ENCODE measurements around the gene NDOR1. TPM values are rescaled to one million over a fixed set of nuclear protein-coding genes. Genes with fewer than 3 reads are reported as not detected.
"Not testable (repeated sequence)": the region's sequence is repeated elsewhere in the genome, so short reads cannot be mapped to it uniquely, and the experiment has no call there.

The NDOR1 gene
- total and polyA plus RNA-seq, 2 donors (not counting 3 experiments of a cell fraction or from before 2014, with no cell fraction given), result 13.5 to 26.7 TPM

- dilution Hi-C loops (cut with MboI; ENCODE audit: extremely low pct_ligation_motif_present, low sequenced_read_pairs) (no loop called here), intact Hi-C loops (cut with micrococcal nuclease) (no loop called here)
- no peaks in the 10 kb centered on the region for H3K9me3 ChIP-seq (replicated peaks; ENCODE audit: control insufficient read depth, insufficient read depth, low read length)
- peak overlapping the region; percentile 46 for H3K27ac ChIP-seq (ENCODE audit: insufficient read depth, low read depth, low read length)
- H3K4me2 ChIP-seq (ENCODE audit: insufficient read depth, low read length), result peak overlapping the region; percentile 85
- H3K4me1 ChIP-seq (ENCODE audit: control insufficient read depth, extremely low read depth, insufficient read depth, low read length), result peaks cover 13% of the 10 kb centered on the region
- H3K27me3 ChIP-seq (ENCODE audit: control insufficient read depth in 2 of 2, insufficient read depth in 2 of 2, low read length in 2 of 2), result no peaks in the 10 kb centered on the region
- peaks cover 6 to 16% of the 10 kb centered on the region in 2 experiments for H3K36me3 ChIP-seq (ENCODE audit: control insufficient read depth in 2 of 2, extremely low read depth in 1 of 2, insufficient read depth in 2 of 2, low read length in 2 of 2)
- H3K9ac ChIP-seq (replicated peaks; ENCODE audit: extremely low read depth, insufficient read depth, low read length), result peak overlapping the region; percentile 64
- no TSS peak for BruUV-seq (replicated peaks)
- H3K79me2 ChIP-seq (ENCODE audit: control insufficient read depth, insufficient read depth, low read length), result peaks cover 25% of the 10 kb centered on the region
- H3K9me1 ChIP-seq (replicated peaks; ENCODE audit: control insufficient read depth, extremely low read depth, insufficient read depth, low read length), result no peaks in the 10 kb centered on the region
- no peaks in the 10 kb centered on the region for H4K20me1 ChIP-seq (replicated peaks; ENCODE audit: control insufficient read depth, extremely low read depth, insufficient read depth, low read length)
- POLR2A ChIA-PET, result interaction anchor here (0.7 to 5.0 kb wide), 7 partner anchors 10 to 186 kb away, joined by 3 to 66 read pairs (median 5); partner anchors contain the start of genes MAN1B1, NELFB, STPG3 and TOR4A
- DNase-seq (ENCODE audit: low read depth, low spot score), result no peak
- no peak for TF ChIP-seq GATA2 (IDR thresholded peaks at IDR 0.05; ENCODE audit: insufficient read depth, insufficient read length, low read depth, low read length)
- no peak for TF ChIP-seq JUN (IDR thresholded peaks at IDR 0.05; ENCODE audit: borderline replicate concordance, insufficient read depth, insufficient read length, low read depth)
- no peak for TF ChIP-seq MYC (IDR thresholded peaks at IDR 0.05; ENCODE audit: low read depth, low read length)
- no peak for TF ChIP-seq FOS (IDR thresholded peaks at IDR 0.05; ENCODE audit: borderline replicate concordance, insufficient read depth, low read length)
- no peak for TF ChIP-seq POLR2A (IDR thresholded peaks at IDR 0.05; ENCODE audit: low read depth, low read length)
- no peak for TF ChIP-seq POLR2AphosphoS5 (IDR thresholded peaks at IDR 0.05; ENCODE audit: insufficient read depth, low read depth, low read length)
- no peak for TF ChIP-seq EZH2 (IDR thresholded peaks at IDR 0.05; ENCODE audit: borderline replicate concordance, low read depth, low read length, severe bottlenecking)
- no peak for TF ChIP-seq MAX (IDR thresholded peaks at IDR 0.05; ENCODE audit: insufficient read depth, insufficient read length)
- TF ChIP-seq CTCF (IDR thresholded peaks at IDR 0.05; ENCODE audit: extremely low read depth in 1 of 2, insufficient read depth in 1 of 2, low read depth in 1 of 2, low read length in 2 of 2), result no peak
- FAIRE-seq, result no peak
- CTCF ChIA-PET, result interaction anchor here (0.9 kb wide), 1 partner anchor 12 kb away, joined by 6 read pairs; the partner anchor contains the start of gene NELFB
- H3K4me3 ChIP-seq (replicated peaks in 1 of 3; ENCODE audit: insufficient read depth in 1 of 3, low read depth in 1 of 3, low read length in 3 of 3), result peak overlapping the region; percentile 70 to 73 (median 72)
- no peak overlapping the region for H2AFZ ChIP-seq (ENCODE audit: low read depth, low read length)
Measured at GRCh38 chr9:137242269-137243203, 37.0 kb downstream of the NDOR1 start.

- H3K9me1 ChIP-seq (replicated peaks; ENCODE audit: control insufficient read depth, extremely low read depth, insufficient read depth, low read length); H3K27ac ChIP-seq (ENCODE audit: insufficient read depth, low read depth, low read length); H3K9me3 ChIP-seq (replicated peaks; ENCODE audit: control insufficient read depth, insufficient read depth, low read length); BruUV-seq (replicated peaks); H3K4me2 ChIP-seq (ENCODE audit: insufficient read depth, low read length); H3K4me3 ChIP-seq (replicated peaks in 1 of 3; ENCODE audit: insufficient read depth in 1 of 3, low read depth in 1 of 3, low read length in 3 of 3); CTCF ChIA-PET; H3K27me3 ChIP-seq (ENCODE audit: control insufficient read depth in 2 of 2, insufficient read depth in 2 of 2, low read length in 2 of 2); H2AFZ ChIP-seq (ENCODE audit: low read depth, low read length); H3K9ac ChIP-seq (replicated peaks; ENCODE audit: extremely low read depth, insufficient read depth, low read length); H4K20me1 ChIP-seq (replicated peaks; ENCODE audit: control insufficient read depth, extremely low read depth, insufficient read depth, low read length); intact Hi-C loops (cut with micrococcal nuclease); FAIRE-seq; dilution Hi-C loops (cut with MboI; ENCODE audit: extremely low pct_ligation_motif_present, low sequenced_read_pairs); DNase-seq (ENCODE audit: low read depth, low spot score): not testable (repeated sequence)
- H3K36me3 ChIP-seq (ENCODE audit: control insufficient read depth in 2 of 2, extremely low read depth in 1 of 2, insufficient read depth in 2 of 2, low read length in 2 of 2), result peaks cover 6 to 16% of the 10 kb centered on the region in 2 experiments
- POLR2A ChIA-PET, result interaction anchor here (1.6 to 5.0 kb wide), 2 partner anchors 10 to 34 kb away, joined by 8 to 66 read pairs; partner anchors contain the start of genes NELFB, STPG3 and TOR4A
- peaks cover 13% of the 10 kb centered on the region for H3K4me1 ChIP-seq (ENCODE audit: control insufficient read depth, extremely low read depth, insufficient read depth, low read length)
- H3K79me2 ChIP-seq (ENCODE audit: control insufficient read depth, insufficient read depth, low read length), result peaks cover 25% of the 10 kb centered on the region
Measured at GRCh38 chr9:137243266-137243625, 37.7 kb downstream of the NDOR1 start.

Measured in endothelial cell of umbilical vein (primary cell).